ENCODE results near the gene DENND2A. TPM values are rescaled to one million over a fixed set of nuclear protein-coding genes. Genes with fewer than 3 reads are reported as not detected.

The DENND2A gene
- polyA plus RNA-seq, 2 of the 4 experiments (the other 2 are of a cell fraction) = 0.37 to 0.63 TPM

- no peak for TF ChIP-seq ELK1 (IDR thresholded peaks at IDR 0.05; ENCODE audit: low read depth, low read length)
Observed at GRCh38 chr7:140654109-140654387, 13.4 kb upstream of the DENND2A start (continued).

GRCh38 chr7:140653319-140654108 lies 12.9 kb upstream of the DENND2A start:
- CTCF ChIA-PET = interaction anchor here (0.6 to 14.5 kb wide), 50 partner anchors 8 to 897 kb away, joined by 3 to 493 read pairs (median 4); partner anchors contain the start of genes ADCK2, DENND2A and MKRN1
- no peak for FAIRE-seq
- WGBS (ENCODE audit: missing lambda C conversion rate) = 33% methylated on average over 14 of the region's 15 CpGs

GRCh38 chr7:140650367-140650766 lies 9.8 kb upstream of the DENND2A start:
- FAIRE-seq = no peak
- ATAC-seq = no peak
- Histone ChIP-seq H3K4me1 (peaks cover 11% of the 10 kb centered on the region; the same call in 1 of the 3 replicates), H3K27ac (no peak overlapping the region; a peak in 2 of 6 replicates), H3K9me3 (no peaks in the 10 kb centered on the region), H3K4me3 (no peak overlapping the region), H3K4me2 (no peak overlapping the region)
- POLR2A ChIA-PET = no interaction called here
- CTCF ChIA-PET = interaction anchor here (1.2 to 14.5 kb wide), 3 partner anchors 11 to 174 kb away, joined by 3 to 493 read pairs (median 29); partner anchors contain the start of gene MKRN1
- WGBS (ENCODE audit: missing lambda C conversion rate) = 92% methylated on average over 12 of the region's 12 CpGs
- no peak for DNase-seq (ENCODE audit: low read depth in 1 of 2, low spot score in 1 of 2)
- no peak for TF ChIP-seq ZNF302 (CRISPR knock-in tag; IDR thresholded peaks at IDR 0.05)
- TF ChIP-seq BHLHE40 (IDR thresholded peaks at IDR 0.05; ENCODE audit: low read depth, low read length) = no peak
- no peak for TF ChIP-seq ZSCAN20 (CRISPR knock-in tag; IDR thresholded peaks at IDR 0.05)
- no peak for TF ChIP-seq ZC3H11A (IDR thresholded peaks at IDR 0.05)
- no peak for TF ChIP-seq MAFK (IDR thresholded peaks at IDR 0.05; ENCODE audit: partially characterized antibody)
- no peak for TF ChIP-seq CBX2 (IDR thresholded peaks at IDR 0.05; ENCODE audit: borderline replicate concordance, low read depth)
- no peak for TF ChIP-seq SMC3 (IDR thresholded peaks at IDR 0.05)
- TF ChIP-seq SREBF2 (IDR thresholded peaks at IDR 0.05) = no peak
- TF ChIP-seq ESRRA (IDR thresholded peaks at IDR 0.05; ENCODE audit: borderline replicate concordance, low read length) = no peak
- TF ChIP-seq HEYL (CRISPR knock-in tag; IDR thresholded peaks at IDR 0.05) = no peak
- TF ChIP-seq RARB (CRISPR knock-in tag; IDR thresholded peaks at IDR 0.05) = no peak
- TF ChIP-seq GATA3 (IDR thresholded peaks at IDR 0.05; ENCODE audit: borderline replicate concordance) = no peak
- TF ChIP-seq JUN (IDR thresholded peaks at IDR 0.05) = no peak
- TF ChIP-seq RCOR1 (IDR thresholded peaks at IDR 0.05; ENCODE audit: low read depth, low read length) = no peak
- no peak for TF ChIP-seq CBX8 (IDR thresholded peaks at IDR 0.05)
- no peak for TF ChIP-seq RAD21 (conservative IDR thresholded peaks at IDR 0.05 in 1 of 2, IDR thresholded peaks at IDR 0.05 in 1 of 2)
- TF ChIP-seq ZFP36 (IDR thresholded peaks at IDR 0.05; ENCODE audit: borderline replicate concordance, partially characterized antibody) = no peak
- no peak for TF ChIP-seq PBX3 (IDR thresholded peaks at IDR 0.05)

More at GRCh38 chr7:140653319-140654108, 12.9 kb upstream of the DENND2A start:
- no peaks in the 10 kb centered on the region for H3K9me3 ChIP-seq
- H3K27ac ChIP-seq = peak overlapping the region; percentile 15 to 41; a peak in 3 of 6 replicates
- no peak overlapping the region for H3K4me3 ChIP-seq
- H3K4me2 ChIP-seq = no peak overlapping the region
- TF ChIP-seq E2F6 (IDR thresholded peaks at IDR 0.05; ENCODE audit: borderline replicate concordance, low read depth) (no peak), BCL3 (IDR thresholded peaks at IDR 0.05) (no peak), EP300 (IDR thresholded peaks at IDR 0.05) (no peak), CTCF (IDR thresholded peaks at IDR 0.05) (peak; percentile 96), CEBPB (IDR thresholded peaks at IDR 0.05) (no peak), RAD21 (conservative IDR thresholded peaks at IDR 0.05 in 1 of 2, IDR thresholded peaks at IDR 0.05 in 1 of 2) (peak; percentile 96 to 99), MYC (IDR thresholded peaks at IDR 0.05; ENCODE audit: borderline replicate concordance, low read length) (0 out of 2 replicates have a peak, but pooled peaks have one; percentile 16), SMC3 (IDR thresholded peaks at IDR 0.05) (peak; percentile 94)
- peaks cover 4% of the 10 kb centered on the region; the same call in 1 of the 3 replicates for H3K4me1 ChIP-seq
- peak; percentile 86 to 93 for ATAC-seq
- peak; percentile 73 to 81 for DNase-seq (ENCODE audit: low read depth in 1 of 2, low spot score in 1 of 2)
- POLR2A ChIA-PET = interaction anchor here (0.7 to 2.4 kb wide), 3 partner anchors 39 to 175 kb away, joined by 3 to 9 read pairs (median 6); no protein-coding TSS in a partner anchor

Data from A549 (cell line).